GM21528 (cell line): ENCODE data around the gene FNBP1L.

ENCODE experiments used
- ATAC-seq: cut with Tn5 transposase; IDR thresholded peaks from one replicate; pipeline ENCODE4 v1.9.1; 2021; ENCODE audit warnings: mild to moderate bottlenecking, moderate library complexity; ENCODE audit not compliant: unreplicated experiment, low FRiP score

Gene FNBP1L

DNA sequence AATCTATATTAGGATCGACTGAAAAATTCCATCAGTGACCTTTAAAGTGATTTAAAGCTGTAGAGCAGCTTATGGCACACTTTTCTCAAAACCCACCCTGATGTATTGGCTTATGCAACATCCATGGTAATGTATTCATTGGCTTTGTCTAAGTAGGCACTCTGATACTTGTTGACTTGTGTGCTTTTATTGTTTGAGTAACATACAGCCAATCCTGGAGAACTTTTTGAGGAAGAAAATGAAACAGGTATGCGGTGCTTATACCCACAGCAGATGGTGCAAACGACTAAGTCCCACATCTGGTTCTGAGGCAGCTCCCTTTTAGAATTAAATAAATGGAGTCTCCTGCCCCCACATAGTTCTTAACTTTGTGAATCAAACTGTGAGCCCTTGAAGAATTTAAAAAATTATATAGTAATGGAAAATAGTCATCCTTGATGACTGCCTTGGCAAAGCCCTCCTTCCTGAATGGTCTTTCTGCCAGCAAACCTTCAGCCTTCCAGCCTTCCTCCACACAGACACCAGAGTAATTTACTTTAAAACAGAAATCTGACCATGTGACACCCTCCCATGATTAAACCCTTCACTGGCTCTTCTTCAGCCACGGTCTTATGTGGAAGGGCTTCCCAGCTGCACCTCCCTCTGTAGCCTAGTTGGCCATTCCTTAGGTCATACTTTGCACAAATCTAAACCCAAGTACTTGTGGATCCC, 117.7 kb downstream of the FNBP1L start:
- no peak for ATAC-seq

DNA sequence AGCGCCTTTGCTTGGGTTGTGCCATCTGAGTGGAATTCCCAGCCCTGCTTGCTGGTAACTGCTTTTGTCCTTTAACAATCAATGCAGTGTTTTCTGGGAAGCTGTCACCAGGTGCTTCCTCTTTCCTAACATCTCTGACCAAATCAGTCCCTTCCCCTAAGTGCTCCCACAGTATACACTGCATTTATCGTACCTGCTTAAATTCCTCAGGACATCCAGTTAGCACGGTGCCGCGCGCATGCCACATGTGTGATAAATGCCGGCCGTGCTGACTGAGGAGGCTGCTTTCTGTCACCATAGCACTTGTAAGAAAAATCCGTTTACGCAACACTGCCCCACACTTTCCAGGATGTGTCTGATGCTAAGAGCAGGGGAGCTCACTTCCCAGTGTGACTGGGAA, 118.3 kb downstream of the FNBP1L start:
- ATAC-seq, result no peak

DNA sequence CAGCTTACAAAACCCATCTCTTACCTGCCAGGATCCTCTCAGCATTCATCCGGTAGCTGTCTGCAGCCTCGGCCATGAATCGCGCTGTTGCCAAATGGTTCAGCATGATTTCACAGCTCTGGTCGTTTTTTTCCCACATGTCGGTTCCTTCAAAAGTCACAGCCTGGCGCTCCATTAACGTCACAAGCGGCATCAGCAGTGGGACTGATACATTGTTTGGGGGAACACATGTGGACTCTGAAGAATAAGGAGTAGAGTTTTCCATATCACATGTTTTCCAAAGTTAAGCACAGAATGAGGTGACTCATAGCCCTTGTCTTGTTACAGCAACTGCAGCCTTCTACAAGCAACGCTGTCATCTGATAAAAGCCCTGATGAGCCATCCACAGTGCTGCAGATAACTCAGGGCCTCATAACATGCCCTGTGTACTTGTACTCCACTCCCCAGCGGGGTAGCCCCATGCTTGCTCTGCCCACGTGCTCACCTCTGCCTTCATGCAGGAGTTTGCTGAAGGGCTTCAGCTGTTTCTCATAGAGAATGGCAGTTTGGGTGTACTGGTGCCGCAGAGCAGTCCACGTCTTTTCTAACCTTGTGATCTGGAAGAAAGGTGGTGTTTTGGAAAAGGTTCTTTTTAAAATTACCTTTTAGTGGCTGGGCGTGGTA, 119.5 kb downstream of the FNBP1L start:
- no peak for ATAC-seq

DNA sequence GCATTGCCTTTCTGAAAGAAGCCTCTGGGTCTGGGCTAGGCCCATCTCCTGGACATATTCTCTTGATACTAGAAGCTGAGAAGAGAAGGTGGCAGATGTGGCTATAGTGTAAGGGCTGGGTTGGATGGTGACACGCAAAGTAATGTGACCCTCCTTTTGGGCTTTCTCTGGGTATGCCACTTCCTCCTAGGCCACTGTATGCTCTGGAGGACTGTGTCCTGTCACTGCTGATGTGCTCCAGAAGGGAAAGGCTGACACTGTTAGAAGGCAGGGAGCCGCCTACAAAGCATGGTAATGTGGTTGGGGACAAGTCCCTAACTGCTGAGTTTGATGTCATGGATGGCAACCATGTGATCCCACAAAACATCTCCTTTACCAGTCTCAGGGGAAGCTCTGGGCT, 121.6 kb downstream of the FNBP1L start:
- no peak for ATAC-seq

DNA sequence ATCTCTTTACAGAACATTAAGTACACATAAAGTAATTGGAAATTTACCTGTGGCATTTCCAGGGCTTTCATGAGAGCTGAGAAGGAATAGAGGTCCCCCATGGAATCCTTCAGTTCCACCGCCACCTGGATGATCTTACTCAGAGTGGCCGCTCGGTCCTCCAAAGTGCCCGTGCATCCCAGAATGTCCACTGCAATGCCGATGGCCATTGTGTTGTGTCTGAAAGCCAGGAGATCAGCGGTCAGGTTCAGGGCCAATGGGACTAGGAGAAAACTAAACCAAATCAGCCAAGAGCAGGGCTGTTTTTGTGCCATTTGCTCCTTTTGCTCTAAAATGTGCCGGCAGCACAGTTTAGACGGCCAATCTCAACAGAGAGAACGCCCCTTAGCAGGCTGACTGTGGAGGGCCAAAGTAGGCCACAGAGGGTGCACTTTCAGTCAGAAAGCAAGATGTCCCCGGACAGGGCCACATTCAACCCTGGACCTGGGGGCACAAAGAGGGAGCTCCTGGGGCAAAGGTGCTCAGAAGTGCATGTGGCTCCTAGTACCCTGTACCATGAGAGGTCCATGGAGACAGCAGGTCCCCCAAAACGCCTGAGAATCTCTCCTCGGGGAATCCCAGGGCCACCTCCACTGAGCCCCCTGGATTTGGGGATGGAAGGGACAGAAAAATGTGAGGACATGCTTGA, 123.8 kb downstream of the FNBP1L start:
- no peak for ATAC-seq

DNA sequence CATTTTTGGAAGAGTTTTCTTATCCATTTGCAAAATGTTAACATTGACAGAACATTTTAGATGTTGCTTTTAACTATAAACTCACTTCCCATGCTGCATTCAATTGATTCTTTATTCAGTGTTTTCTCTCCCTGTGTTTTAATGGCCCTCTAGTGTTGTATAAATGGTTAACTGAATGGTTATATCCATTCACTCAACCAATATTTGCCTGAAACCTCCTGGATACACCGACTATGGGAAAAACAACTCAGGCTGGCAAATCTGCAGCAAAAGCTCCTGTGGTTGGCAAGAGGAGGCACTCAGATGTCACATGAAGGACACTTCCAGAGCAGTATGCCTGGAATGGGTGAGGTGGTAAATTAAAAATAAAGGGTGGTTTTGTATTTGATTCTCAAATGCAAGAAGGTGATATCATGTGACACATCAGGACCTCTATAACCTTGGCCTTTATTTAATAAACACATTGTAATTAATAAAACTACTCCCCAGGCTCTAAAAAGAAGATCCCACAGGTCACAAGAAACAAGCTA, 126.1 kb downstream of the FNBP1L start:
- ATAC-seq, result no peak

DNA sequence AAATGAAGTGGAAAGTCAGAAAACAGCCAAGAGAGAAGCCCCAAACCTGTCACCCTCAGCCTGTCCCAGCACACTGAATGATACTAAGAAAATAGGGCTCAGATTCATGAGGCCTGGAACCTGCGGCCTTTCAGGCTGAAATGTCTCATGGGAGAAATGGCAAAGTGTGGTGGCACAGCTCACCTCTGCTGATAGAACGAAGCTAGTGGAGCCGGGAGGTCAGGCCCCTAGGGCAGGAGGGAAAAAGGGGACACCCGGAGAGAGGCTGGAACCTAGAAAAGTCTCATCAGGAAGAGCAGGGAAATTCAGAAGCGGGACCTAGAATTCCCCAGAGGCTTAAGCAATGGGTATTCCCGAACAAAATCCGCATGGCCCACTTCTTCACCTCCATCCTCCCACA, 126.6 kb downstream of the FNBP1L start:
- ATAC-seq, result no peak

DNA sequence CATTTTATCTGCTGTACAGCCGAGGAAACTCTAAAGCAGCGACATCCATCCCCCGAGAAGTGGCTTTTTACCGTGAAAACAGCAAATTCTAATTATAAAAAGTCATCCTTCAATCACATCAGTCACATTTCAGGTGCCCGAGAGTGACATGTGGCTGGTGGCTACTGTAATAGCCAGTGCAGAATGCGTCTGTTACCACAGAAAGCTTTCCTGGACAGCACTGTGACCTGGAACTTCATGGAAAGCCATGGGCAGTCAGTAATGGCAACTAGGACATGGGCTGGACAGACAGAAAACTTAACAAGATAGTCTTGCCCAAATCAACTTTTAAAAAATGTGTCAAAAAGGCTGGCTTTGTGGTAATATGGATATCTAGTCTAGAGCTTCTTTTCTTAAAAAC, 127.1 kb downstream of the FNBP1L start:
- no peak for ATAC-seq

DNA sequence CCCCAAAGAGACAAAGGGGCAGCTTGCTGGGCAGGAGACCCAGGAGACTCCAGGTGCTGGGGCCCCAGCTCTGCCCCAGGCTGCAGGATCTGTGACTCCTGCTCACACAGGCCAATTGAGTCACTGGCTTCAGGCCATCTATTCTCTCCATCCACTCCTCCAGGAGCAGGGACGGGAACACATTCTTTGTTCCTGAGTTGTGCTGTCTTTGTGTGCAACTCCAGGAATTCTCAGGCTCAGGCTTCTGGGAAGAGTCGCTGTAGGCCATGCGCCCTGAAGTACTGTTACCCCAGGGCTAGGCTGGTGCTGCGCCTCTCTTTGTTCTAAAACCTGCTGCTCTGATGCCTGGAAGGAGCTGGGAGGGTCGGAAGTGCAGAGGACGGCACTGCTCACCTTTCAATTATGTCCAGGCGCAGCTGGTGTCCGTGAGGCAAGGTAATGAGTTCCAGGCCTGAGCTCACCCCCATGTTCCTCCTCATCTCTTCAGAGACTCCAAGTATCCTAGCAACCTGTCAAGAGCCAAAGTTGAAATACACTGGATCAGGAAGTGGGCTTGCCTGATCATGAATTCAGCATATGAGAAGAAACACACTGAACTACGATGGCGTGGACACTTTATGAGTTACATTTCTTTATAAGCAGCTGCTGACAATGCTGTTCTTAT, 127.8 kb downstream of the FNBP1L start:
- ATAC-seq, result no peak

DNA sequence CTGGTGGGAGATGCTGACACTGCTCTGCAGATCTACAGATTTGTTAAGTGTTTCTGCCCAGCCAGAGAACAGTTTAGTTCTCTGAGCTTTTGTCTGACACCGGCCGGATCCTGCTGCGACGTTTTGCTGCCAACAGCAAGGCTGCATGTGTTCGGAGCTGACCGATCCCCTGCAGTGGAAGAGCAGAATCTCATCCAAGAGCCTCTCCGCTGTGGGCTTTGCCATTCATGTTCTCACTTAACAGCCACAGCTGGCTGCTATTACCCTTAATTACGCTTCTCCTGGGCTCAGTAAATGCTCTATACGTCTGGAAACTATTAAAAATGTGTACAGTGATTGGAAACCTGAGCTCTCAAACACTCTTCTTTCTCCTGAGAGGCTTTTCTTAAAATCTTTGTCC, 128.4 kb downstream of the FNBP1L start:
- no peak for ATAC-seq

DNA sequence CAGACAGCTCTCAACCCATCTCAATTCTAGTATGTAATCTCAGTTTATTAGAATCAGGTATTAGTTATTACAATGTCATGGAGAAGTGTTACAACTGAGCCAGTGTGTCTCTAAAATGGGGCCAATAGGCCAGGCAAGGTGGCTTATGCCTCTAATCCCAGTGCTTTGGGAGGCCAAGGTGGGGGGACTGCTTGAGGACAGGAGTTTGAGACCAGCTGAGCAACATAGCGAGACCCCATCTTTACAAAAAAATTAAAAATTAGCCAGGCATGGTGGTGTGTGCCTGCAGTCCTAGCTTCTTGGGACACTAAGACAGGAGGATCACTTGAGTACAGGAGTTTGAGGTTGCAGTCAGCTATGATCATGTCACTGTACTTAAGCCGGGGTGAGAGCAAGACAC, 128.8 kb downstream of the FNBP1L start:
- no peak for ATAC-seq

DNA sequence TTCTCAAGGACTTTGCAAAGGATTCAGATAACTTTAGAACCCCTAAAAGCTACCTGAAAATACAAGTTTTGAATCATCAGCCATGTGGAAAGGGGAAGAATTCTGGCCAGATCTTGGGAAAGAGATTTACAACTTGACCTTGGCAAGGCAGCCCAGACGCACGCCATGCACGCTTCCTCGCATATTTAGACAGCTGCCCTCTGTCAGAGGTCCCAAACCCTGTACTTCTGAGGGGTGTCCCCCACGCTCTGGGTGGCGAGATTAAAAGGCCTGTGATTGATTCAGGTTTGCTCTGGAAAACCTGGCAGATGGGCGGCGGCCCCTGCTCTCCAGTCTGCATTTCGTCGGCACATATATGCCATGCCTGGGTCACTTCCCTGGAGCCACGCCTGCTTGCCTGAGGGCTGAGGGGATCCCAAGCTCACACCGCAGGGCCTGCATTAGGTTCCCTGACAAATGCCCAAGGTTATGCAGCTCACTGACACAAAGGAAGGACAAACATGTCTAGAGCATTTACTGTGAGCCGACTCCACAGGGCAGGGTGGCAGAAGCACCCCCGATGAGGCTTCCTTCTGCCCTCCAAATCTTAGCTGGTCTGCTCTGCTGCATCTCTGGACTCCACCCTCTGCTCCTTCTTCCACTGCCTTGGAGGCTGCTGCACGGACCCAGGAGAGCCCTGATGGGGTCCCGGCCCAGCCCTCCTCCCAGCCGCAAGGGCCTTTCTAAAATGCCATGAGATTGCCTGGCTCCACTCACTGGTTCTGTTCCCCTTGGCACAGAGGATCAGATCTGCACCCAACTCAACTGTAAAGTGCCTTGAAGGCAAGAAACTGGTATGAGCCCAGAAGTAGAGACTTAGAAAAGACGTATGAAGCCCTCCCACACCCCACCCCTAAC, 129.9 kb downstream of the FNBP1L start:
- ATAC-seq, result no peak

DNA sequence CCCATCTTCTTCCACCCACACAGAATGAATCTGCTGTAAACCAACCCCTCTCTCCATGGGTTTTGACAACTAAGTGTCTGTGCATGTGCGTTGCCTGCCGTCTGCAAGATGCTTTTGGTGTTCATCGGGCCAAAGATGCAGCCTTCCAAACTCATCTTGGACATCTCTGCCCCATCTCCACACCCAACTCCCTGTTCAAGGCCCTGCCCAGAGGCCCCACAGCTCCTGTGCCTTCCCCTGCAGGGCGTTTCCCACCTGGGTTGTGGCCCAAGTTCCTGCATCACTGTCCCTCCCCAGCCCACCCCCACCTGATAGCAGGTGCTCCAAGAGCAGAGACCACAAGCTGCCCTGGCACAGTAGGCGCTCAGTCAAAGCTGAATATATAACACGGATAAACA, 130.5 kb downstream of the FNBP1L start:
- ATAC-seq, result no peak

DNA sequence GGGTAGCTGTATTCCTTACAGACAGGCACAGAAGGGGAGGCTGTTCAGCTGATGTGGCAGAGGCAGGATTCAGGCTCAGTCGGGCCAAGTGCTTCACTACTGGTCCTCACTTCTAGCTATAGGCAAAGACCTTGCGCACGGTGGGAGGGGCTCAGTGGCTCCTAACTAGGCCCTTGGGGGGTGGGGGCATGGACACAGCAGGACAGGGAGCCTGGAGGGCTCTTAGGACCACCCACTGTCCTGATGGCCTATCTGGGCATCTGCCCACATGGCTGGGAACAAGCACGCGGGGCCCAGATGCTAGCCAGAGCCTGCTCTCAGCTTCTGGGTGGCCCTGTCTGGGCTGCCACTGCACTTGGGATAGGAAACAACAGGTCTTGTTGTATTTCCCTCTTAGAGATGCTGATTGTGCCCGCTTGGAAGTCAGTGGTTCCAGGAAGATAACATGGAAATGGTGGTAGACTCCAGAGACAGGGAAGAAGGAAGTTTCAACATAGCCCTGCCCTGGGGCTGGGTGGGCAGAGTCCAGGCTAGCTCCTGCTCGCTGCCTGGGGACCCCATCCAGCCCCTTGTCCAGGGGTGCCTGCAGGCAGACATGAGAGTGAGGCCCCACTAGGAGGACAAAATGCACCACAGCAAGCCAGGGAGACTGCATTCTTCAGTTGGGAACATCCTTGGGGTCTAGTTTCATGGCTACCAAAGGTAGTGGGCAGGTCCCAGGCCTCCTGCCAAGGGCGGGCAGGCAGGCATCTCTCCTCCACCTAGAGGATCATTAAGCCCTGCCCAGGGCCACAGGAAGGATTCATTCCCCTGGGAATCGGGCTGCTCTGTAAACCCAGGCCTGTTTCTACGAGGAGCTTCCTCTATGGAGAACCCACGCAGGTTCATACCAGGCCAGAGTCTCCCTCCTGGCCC, 131.2 kb downstream of the FNBP1L start:
- ATAC-seq, result no peak

DNA sequence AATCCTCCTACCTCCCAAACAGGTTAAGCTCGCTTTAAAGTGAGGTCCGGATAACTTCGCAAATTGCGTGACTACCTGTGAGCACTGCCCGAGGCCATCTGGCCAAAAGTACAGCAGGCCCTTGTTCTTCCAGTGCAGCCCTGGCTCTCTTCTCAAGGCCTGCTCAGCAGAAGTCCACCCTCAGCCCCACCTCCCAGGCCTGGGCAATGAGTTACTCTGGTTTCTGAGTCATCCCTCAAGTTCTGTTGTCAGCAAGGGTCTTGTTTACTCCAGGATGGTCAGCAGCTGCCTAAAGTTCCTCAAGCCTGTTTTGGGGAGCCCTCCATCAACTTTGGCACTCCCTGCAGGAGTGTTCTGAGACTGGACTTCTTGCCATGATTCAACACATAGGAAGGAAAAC, 132.0 kb downstream of the FNBP1L start:
- no peak for ATAC-seq

DNA sequence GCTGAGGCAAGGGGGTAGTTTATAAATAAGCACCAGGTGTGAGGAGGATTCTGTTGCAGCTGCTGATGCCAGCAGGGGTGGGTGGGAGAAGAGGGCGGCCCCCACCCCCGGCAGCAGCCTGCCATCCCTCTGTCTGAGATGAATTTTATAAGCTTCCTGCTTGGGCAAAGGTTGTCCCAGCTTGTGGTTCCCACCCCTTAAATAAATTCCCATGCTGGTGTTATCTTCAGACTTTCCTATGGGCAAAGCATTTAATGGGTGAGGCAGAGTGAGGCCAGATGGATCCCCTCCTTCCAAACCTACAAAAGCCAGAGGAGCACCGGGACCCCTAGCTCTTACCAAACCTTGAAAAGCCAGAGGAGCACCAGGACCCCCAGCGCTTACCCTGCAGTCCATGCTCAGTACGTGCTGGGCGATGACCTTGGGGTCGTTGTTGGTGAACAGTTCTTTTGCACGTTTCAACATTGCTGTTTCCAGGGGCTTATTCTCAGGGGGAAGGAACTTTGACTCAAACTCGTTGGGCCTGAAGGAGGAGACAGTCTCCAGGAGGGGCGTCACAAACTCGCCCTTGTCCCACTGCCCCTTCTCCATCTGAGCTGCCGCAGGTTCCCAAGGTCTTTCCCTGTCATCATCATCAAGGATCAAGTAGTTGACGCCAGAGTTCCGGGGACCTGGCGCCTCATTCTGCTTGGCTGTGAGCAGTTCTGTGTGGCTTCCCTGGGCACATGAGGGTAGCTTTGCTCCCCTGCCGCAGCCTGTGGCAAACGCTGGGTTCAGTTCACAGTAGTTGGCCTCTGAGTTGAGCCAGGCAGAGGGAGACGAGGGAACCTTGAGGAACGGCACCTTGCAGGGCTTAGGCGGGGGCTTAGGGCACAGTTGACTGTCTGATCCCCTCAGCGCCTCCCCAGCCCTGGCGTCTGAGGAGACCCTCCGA, 134.3 kb downstream of the FNBP1L start:
- ATAC-seq, result no peak

DNA sequence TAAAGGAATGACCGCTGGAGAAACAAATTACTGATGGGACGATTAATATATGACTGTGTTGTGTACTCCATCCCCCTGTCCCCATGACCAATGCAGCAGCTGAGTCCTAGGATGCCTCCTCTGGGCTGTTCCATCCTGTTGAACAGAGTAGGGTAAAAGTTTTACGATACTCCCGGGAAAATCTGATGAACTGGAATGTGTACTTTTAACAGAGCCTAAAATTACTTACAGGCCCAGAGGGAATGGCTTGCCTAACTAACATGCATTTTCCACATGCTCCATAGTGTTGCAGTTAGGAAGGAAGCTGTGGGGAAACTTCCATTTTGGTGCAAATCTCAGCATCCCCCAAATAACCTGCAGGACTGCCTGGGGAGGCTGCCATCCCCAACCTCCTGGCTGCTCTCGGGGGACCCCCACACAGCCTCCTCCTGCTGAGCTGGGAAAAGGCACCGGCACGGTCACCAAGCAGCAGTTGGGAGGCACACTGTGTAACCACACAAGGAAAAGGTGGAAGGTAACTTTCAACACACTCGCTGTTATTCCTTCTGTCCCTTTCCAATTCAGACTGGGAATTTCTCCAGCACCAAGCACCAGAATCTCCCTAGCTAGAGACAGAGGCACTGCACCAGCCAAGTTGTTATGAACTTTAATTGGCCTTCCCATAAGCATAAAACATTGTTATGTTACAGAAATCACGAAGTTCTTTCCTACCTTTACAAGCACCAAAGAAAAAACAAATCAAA, 136.5 kb downstream of the FNBP1L start:
- no peak for ATAC-seq
